GM21390 (cell line): ENCODE measurements around the gene ERCC3.
"Not testable (repeated sequence)": the region's sequence is repeated elsewhere in the genome, so short reads cannot be mapped to it uniquely, and the experiment has no call there.

Source experiments
- ATAC-seq: cut with Tn5 transposase; IDR thresholded peaks from one replicate; pipeline ENCODE4 v1.9.1; 2021; ENCODE audit not compliant: unreplicated experiment

ERCC3 gene

DNA sequence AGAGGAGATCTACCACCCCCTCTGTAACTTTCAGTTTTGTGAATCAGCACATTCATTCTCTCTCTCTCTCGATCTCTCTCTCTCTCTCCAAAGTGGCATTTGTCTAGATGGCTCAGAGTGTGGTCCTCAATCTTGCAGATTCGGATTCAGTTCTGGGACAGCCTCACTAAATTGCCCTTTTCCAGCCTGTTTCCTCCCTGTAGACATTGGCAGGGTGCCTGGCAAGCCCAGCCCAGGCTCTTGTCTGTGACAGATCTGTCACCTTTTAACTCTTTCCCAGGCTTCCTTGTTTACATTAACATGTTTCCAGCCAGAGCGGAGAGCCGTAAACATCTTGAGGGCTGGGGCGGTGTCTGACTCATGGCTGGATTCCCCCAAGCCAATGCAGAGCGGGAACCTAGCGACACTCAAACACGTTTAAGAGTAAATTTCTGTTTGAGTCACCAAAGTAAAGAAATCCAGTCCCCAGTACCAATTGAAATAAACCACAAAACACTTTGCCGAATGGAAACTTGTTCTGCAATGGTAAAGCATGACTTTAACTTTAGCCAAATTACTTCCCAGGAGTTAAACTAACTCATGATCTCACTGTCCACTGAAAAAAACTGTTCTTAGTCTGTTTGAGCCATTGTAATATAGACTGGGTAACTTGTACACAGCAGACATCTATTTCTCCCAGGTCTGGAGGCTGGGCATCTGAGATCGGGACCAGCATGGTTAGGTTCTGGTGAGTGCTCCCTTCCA is 67.3 kb downstream of the ERCC3 start:
- no peak for ATAC-seq

DNA sequence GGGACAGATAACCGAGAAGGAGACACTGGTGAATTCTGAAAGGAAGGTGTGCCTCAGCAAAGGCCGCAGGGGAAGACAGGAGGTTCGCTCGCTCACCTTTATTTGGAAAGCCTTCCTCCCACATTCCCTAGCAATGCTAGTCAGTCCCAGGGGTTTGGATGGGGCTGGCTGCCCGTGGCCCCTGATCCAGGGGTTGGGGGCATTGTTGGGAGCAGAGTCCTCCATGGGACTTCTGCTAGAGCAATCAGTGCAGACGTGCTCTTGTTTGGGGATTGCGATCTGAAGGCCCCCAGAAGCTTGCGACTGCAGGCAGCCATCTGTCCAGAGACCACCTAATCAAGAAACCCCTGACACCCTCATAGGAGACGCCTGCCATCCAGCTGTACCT is 67.8 kb downstream of the ERCC3 start:
- no peak for ATAC-seq

DNA sequence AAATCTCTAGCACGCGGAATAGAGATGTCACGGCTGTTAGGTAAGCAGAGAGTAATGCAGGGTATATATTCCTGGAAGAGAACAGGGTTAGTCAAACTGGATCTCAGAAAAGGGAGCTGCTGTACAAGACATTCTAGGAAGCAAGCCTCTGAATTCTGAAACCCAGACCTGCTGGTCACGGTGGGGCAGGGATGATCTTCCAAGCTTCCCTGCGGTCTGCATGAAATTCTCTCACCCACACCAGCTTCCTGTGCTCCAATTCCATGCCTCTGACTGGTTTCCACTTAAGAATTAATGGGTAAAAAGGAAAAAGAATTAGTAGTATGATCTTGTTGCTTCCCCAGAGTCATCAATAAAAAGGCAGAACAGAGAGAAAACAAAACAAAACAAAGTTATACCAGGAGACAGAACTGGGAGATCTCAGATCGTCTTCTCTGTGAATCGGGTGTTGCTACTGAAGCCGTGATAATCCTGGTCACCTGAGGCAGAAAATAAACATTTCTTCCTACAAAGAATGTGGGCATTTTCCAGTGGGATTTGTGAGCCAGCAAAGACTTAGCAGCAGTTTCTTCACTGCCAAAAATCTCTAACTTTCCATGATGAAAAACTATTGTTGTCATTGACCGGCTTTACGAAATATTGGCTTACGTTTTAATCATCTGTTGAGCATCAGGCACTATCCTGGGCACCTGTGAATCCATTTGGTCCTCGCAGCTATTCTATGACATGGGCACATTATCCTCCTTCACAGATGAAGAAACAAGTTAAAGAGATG is 68.6 kb downstream of the ERCC3 start:
- no peak for ATAC-seq

DNA sequence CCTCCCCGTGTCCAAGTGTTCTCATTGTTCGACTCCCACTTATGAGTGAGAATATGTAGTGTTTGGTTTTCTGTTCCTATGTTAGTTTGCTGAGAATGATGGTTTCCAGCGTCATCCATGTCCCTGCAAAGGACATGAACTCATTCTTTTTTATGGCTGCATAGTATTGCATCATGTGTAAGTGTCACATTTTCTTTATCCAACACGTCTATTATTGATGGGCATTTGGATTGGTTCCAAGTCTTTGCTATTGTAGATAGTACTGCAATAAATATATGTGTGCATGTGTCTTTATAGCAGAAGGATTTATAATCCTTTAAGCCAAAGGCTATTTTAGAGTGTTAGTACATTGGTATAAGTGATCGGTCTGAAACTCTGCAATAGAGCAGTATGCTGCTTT is 69.8 kb downstream of the ERCC3 start:
- ATAC-seq = not testable (repeated sequence)

DNA sequence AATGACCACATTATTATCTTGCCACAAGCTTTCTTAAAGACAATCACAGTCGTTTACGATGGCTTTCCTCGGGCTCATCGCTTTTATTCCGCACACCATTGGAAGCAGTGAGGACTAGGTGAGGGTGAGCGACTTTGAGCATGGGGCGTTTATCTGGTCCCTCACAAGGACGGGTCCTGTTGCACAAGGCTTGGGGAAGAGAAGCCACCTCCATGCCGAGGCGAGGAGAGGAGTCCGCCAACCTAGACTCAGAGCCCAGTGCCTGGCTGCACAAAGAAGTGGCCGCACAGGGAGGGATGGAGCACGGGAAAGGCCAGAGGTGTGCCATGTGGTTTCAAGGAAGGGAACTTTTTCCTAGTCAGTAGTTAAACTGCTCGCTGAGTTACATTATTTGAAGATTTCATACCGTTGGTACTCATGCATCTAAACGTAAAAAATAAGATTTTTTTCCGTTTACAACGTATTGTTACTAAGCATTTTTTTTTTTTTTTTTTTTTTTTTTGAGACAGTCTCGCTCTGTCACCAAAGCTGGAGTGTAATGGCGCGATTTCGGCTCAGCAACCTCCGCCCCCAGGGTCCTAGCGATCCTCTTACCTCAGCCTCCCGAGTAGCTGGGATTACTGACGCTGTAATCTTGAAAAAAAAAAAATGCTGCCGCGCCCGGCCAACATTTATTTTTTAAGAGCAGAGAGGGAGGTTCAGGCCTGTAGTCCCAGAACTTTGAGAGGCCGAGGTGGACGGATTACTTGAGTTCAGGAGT is 73.0 kb downstream of the ERCC3 start:
- no peak for ATAC-seq

DNA sequence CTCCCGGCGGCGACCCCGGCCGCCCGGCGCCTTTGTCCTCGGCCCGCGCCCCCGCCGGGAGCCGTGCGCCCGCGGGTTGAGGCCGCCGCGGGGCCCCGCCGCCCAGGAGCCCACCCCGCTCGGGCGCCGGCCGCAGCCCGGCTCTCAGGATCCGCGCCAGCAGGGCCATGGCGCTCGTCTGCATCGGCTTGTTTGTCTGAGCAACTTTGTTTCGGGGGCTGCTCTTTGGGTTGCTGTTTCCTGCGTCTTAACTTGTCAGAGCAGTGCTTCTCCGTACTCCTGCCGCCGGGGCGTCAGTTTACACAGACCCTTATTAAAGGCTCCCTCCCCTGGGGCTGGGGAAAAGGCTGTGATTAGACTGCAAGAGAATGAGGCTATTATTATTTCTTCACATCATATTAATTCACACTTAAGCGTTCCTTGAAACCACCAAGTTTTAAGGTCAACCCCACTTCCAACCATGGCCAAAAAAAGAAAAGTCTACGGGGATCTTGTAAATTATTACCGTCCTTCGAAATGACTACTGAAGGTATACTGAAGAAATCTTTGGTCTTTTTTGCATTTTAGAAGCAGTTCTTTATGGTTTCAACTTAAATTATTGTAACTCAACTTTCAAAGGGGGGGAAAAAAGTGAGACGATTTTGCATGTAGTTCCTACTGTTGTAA is 73.7 kb downstream of the ERCC3 start, which contains the start of gene CYP27C1:
Gene CYP27C1, minus strand, starts transcription at position 198 of the 666 bp plus-strand sequence. Its CDS starts 29 bp downstream, at position 169.
- ATAC-seq = no peak

DNA sequence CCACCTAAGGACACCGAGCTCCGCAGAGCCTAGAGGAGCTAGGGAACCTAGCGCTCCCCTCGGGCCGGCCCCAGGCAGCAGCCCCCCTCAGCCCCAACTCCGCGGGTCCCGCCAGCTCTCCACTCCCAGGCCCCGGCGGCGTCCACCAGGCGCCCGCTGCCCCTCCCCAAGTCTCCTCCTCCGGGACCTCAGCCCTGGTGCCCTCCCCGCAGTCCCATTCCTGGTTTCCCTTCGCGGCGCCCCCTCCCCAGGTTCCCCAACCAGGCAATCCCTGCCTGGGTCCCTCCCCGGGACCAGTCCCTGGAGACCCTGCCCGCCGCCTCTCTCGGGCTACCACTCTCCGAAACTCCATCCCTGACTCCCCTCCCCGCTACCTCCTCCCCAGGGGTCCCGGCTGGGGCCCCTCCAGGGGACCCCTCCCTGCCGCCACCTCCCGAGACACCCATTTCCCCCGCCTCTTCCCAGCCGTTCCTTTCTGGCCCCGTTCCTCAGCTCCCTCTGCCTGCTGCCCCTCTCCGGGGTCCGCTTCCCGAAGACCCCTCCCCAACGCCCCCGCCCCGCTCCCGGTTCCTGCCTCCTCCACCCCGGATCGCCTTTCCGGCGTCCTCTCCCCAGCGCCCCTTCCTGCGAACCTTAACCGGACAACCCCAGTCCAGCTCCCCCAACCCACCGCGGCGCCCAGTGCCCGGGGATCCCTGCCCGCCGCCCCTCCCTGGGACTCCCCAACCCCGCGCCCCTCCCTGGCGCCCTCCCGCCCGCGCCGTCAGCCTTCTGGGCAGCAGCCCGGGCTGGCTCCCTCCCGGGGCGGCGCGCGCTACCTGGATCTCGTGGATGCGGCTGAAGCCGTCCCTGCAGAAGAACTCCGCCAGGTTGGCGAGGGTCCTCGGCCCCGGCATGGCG is 74.5 kb downstream of the ERCC3 start:
- ATAC-seq = no peak

DNA sequence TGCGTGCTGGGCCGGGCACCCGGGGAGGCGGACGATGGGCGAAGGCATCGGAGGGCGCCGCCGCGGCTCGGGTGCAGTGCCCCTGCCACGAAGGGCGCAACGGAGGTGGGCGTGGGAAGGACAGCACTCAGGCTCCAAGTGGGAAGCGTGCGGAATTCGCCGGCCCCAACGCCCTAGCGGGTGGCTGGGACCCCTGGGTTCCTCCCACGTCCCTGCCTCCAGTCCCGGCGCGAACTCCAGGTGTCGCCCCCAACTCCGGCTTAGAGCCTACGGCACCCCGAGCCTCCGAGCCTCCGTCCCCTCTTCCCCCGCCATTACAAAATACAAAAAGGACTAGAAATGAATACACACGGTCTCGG is 75.2 kb downstream of the ERCC3 start:
- no peak for ATAC-seq

DNA sequence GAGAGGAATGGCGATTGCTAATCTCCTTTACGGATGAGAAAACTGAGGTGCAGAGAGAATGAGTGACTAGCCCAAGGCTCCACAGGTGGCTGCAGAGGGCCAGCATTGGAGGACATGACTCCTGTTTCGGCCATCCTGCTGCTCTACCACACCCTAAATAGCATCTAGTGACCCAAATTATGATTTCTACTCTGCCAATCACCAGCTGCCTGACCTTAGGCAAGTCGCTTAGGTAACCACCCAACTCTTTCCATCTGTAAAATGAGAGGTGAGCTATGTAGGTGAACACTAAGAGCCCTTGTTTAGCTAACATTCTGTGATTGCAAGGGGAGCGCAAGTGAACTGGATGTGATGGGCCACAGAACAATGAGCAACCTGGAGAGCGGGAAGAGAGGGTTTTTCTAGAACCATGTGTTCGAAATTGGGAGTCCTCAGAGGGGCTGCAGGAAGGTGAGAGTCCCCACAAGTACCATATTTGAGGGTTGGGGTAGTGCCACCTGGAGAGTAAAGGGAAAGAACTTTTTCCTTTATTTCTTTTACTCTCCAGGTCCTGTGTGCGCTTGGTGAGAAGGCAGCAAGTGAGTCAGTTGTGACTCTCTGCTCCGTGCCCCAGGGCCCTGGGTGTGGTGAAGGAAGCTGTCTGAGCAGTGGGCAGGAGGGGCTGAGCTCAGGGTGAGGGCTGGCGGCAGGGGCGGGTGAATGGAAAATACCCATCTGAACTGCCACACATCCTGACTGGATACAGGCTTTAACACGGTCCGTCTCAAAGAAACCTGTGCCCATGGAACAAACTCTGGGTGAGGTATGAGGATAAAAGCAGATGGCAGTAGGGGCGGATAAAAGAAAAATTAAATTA is 76.2 kb downstream of the ERCC3 start:
- ATAC-seq = no peak

DNA sequence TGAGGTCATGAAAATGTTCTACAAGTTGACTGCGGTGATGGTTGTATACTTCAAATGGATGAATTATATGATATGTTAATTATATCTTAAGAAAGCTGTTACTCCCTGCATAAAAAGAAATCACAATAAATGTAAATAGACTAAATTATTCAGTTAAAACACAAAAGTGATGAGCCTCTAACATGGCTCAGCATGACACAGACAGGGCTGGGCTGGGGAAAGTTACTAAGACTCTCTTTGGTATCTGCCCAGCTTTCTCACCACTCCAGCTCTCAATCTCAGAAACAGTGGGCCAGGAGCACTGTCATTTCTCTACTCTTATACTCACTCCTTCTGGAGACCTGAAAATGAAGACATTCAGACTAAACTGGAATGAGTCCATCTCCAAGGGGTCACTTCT is 77.4 kb downstream of the ERCC3 start:
- no peak for ATAC-seq

DNA sequence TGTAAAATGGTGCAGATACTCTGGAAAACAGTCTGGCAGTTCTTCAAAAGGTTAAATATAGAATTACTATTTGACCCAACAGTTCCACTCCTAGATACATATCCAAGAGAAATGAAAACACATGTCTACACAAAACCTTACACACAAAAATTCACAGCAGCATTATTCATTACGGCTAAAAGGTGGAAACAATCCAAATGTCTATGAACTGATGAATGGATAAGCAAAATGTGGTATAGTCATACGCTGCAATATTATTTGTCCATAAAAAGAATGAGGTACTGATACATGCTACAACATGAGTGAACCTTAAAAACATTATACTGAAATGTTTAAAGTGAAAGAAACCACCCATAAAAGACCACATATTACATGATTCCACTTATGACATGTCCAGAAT is 77.8 kb downstream of the ERCC3 start:
- ATAC-seq = no peak

DNA sequence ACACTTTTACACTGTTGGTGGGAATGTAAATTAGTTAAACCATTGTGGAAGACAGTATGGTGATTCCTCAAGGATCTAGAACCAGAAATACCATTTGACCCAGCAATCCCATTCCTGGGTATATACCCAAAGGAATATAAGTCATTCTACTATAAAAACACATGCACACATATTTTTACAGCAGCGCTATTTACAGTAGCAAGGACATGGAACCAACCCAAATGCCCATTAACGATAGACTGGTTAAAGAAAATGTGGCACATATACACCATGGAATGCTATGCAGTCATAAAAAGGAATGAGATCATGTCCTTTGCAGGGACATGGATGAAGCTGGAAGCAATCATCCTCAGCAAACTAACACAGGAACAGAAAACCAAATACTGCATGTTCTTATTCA is 79.7 kb downstream of the ERCC3 start:
- ATAC-seq = not testable (repeated sequence)

DNA sequence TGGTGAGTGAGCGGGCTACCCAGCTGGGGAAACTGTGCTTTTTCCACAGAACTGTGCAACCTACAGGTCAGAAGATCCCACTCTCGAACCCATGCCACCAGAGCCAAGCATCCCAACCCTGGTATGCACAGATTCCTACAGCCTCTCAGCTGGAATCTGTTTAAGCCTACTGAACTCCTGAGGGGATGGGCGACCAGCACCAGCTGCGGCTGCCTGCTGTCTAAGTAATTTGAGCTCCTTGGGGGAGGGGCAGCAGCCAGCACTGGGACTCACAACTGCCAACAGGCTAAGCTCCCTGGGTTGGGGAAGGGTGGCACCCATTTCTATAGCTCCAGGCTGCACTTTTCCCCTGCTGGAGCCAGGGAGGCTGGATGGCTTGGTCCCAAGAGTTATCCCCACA is 85.6 kb downstream of the ERCC3 start:
- no peak for ATAC-seq
